Measurements from ENCODE around the gene LCLAT1.

DNA sequence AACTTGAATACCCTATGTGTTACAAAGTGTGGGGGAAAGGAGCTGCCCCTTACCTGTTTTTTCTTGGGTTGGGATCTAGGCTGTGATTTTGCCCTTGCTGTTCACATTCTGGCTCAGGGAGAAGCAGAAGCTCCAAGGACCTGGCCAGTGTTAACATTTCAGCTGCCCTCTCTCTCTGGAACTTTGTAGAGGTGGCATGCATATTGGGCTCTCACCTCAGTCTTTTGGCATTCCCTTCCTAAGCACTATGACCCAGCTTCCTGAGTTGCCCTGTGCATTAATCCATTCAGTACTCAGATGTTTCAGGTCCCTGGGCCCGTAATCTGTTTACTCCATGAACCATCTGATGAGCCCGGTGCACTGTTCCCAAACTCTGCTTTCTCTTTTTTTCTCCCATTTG, 12.1 kb downstream of the LCLAT1 start:
- TF ChIP-seq, protein P1, sequence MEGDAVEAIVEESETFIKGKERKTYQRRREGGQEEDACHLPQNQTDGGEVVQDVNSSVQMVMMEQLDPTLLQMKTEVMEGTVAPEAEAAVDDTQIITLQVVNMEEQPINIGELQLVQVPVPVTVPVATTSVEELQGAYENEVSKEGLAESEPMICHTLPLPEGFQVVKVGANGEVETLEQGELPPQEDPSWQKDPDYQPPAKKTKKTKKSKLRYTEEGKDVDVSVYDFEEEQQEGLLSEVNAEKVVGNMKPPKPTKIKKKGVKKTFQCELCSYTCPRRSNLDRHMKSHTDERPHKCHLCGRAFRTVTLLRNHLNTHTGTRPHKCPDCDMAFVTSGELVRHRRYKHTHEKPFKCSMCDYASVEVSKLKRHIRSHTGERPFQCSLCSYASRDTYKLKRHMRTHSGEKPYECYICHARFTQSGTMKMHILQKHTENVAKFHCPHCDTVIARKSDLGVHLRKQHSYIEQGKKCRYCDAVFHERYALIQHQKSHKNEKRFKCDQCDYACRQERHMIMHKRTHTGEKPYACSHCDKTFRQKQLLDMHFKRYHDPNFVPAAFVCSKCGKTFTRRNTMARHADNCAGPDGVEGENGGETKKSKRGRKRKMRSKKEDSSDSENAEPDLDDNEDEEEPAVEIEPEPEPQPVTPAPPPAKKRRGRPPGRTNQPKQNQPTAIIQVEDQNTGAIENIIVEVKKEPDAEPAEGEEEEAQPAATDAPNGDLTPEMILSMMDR (IDR thresholded peaks at IDR 0.05), result no peak
- TF ChIP-seq POLR2A (IDR thresholded peaks at IDR 0.05), result no peak

Measured in suprapubic skin (tissue), 3 donors.